OCI-LY3 (cell line): ENCODE measurements around the gene MEF2A.

Experiments used
- EZH2phosphoT487 ChIP-seq: fragments of 200-600 bp; shearing (Covaris generic); IDR thresholded peaks from 2 replicates; pipeline ENCODE4 v1.6.1; 2018; ENCODE audit warnings: antibody characterized with exemption, mixed run types, low read depth
- TF ChIP-seq, protein P1 (sequence below): fragments of 200-600, 300-600 bp; sonication (generic); IDR thresholded peaks from 2 replicates; pipeline ENCODE4 v1.5.1; 2014; ENCODE audit warnings: antibody characterized with exemption, low read length, low read depth

DNA sequence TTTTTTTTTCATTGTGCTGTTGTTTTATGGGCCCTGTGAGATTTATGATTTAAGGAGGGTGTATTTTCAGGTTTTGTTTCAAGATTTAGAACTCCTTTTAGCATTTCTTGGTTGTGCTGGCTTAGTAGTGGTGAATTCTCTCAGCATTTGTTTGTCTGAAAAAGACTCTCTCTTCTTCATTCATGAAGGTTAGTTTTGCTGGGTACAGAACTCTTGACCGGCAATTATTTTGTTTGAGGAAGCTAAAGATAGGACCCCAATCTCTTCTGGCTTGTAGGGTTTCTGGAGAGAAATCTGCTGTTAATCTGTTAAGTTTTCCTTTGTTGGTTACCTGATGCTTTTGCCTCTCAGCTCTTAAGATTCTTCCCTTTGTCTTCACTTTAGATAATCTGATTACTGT is 120.5 kb downstream of the MEF2A start:
- TF ChIP-seq, protein P1, sequence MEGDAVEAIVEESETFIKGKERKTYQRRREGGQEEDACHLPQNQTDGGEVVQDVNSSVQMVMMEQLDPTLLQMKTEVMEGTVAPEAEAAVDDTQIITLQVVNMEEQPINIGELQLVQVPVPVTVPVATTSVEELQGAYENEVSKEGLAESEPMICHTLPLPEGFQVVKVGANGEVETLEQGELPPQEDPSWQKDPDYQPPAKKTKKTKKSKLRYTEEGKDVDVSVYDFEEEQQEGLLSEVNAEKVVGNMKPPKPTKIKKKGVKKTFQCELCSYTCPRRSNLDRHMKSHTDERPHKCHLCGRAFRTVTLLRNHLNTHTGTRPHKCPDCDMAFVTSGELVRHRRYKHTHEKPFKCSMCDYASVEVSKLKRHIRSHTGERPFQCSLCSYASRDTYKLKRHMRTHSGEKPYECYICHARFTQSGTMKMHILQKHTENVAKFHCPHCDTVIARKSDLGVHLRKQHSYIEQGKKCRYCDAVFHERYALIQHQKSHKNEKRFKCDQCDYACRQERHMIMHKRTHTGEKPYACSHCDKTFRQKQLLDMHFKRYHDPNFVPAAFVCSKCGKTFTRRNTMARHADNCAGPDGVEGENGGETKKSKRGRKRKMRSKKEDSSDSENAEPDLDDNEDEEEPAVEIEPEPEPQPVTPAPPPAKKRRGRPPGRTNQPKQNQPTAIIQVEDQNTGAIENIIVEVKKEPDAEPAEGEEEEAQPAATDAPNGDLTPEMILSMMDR: no peak
- TF ChIP-seq EZH2phosphoT487: no peak
